Measurements from ENCODE around the gene FIGNL2.

Gene FIGNL2

DNA sequence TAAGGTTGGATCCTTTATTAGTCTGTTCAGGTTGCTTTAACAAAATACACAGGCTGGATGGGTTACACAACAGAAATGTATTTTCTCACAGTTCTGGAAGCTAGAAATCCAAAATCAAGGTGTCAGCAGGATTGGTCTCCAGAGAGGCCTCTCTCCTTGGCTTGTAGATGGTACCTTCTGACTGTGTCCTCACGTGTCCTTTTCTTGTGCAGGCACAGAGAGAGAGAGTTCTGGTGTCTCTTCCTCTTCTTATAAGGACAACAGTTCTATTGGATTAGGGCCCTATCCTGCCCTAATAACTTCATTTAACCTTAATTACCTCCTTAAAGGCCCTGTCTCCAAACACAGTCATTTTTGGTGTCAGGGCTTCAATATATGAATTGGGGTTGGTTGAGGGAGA lies 34.8 kb upstream of the FIGNL2 start:
- no peak for DNase-seq (ENCODE audit: extremely low read depth, insufficient read length)
- TF ChIP-seq CTCF (IDR thresholded peaks at IDR 0.05; ENCODE audit: insufficient read depth, low read length, poor library complexity, severe bottlenecking), result no peak
- Histone ChIP-seq H3K36me3 (ENCODE audit: control insufficient read depth, insufficient read depth, low read length) (no peaks in the 10 kb centered on the region), H3K27me3 (replicated peaks; ENCODE audit: control insufficient read depth, insufficient read depth, low read length) (no peaks in the 10 kb centered on the region), H3K4me3 (replicated peaks; ENCODE audit: low read depth, low read length) (no peak overlapping the region)

- H3K27me3 ChIP-seq (replicated peaks; ENCODE audit: control insufficient read depth, insufficient read depth, low read length), result no peaks in the 10 kb centered on the region
- no peak for DNase-seq (ENCODE audit: extremely low read depth, insufficient read length)
- H3K36me3 ChIP-seq (ENCODE audit: control insufficient read depth, insufficient read depth, low read length), result no peaks in the 10 kb centered on the region
- H3K4me3 ChIP-seq (replicated peaks; ENCODE audit: low read depth, low read length), result no peak overlapping the region
- TF ChIP-seq CTCF (IDR thresholded peaks at IDR 0.05; ENCODE audit: insufficient read depth, low read length, poor library complexity, severe bottlenecking), result no peak
Measured at GRCh38 chr12:51879102-51879501, 30.6 kb upstream of the FIGNL2 start.

GRCh38 chr12:51874486-51874885 lies 26.0 kb upstream of the FIGNL2 start:
- H3K36me3 ChIP-seq (ENCODE audit: control insufficient read depth, insufficient read depth, low read length), result no peaks in the 10 kb centered on the region
- no peak overlapping the region for H3K4me3 ChIP-seq (replicated peaks; ENCODE audit: low read depth, low read length)
- no peak for TF ChIP-seq CTCF (IDR thresholded peaks at IDR 0.05; ENCODE audit: insufficient read depth, low read length, poor library complexity, severe bottlenecking)
- H3K27me3 ChIP-seq (replicated peaks; ENCODE audit: control insufficient read depth, insufficient read depth, low read length), result peaks cover 2% of the 10 kb centered on the region
- no peak for DNase-seq (ENCODE audit: extremely low read depth, insufficient read length)

GRCh38 chr12:51874000-51874399 lies 25.5 kb upstream of the FIGNL2 start:
- Histone ChIP-seq H3K4me3 (replicated peaks; ENCODE audit: low read depth, low read length) (no peak overlapping the region), H3K36me3 (ENCODE audit: control insufficient read depth, insufficient read depth, low read length) (no peaks in the 10 kb centered on the region), H3K27me3 (replicated peaks; ENCODE audit: control insufficient read depth, insufficient read depth, low read length) (peaks cover 2% of the 10 kb centered on the region)
- TF ChIP-seq CTCF (IDR thresholded peaks at IDR 0.05; ENCODE audit: insufficient read depth, low read length, poor library complexity, severe bottlenecking), result no peak
- no peak for DNase-seq (ENCODE audit: extremely low read depth, insufficient read length)

DNA sequence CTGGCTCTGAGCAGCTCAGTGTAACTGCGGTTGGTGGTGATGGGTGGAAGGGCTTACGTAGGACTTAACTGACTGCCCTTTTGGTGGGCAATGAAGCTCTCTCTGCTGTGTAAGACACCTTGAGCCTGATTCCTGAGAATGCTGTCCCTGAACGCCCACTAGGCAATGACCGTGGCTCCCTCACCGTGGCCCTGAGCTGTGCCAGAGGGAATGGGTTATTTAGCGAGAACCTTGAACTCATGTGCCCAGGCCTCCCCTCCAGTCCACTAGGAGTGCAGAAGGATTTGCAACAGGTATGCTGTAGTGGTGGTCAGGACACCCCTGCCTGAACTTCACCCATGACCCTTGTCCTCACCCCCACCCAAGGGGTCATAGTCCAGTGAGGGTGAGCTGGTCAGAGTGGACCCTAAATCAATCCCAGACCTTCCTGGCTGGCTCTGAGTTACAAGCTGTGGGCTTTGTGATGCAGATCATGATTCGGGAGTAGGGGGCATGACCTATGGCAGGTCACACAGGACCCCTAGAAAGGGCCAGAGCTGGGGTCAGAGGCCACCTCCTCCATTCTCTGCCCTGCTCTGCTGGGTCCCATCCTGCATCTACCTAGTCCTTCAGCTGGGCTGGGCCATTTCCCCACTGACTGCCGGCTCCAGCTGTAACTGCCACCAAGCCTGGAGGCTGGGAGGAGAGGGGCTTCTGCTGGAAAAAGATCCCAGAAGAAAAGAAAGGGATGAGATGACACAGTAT lies 24.9 kb upstream of the FIGNL2 start:
- Histone ChIP-seq H3K4me3 (replicated peaks; ENCODE audit: low read depth, low read length) (no peak overlapping the region), H3K36me3 (ENCODE audit: control insufficient read depth, insufficient read depth, low read length) (no peaks in the 10 kb centered on the region), H3K27me3 (replicated peaks; ENCODE audit: control insufficient read depth, insufficient read depth, low read length) (peaks cover 2% of the 10 kb centered on the region)
- DNase-seq (ENCODE audit: extremely low read depth, insufficient read length), result no peak
- no peak for TF ChIP-seq CTCF (IDR thresholded peaks at IDR 0.05; ENCODE audit: insufficient read depth, low read length, poor library complexity, severe bottlenecking)

DNA sequence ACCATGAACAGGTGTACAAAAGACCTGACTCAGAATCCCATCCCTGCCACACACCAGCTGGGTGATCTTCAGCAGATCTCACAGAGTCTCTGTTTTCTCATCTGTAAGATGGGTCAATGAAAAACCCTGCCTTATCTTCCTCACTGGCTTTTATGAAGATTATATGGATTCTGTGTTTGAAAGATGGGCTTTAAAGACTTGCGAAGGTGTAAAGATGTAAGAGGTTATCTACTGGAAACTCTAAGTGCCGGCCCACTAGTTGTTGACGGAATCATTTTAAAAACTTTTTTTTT lies 24.1 kb upstream of the FIGNL2 start:
- DNase-seq (ENCODE audit: extremely low read depth, insufficient read length), result no peak
- no peak for TF ChIP-seq CTCF (IDR thresholded peaks at IDR 0.05; ENCODE audit: insufficient read depth, low read length, poor library complexity, severe bottlenecking)
- H3K27me3 ChIP-seq (replicated peaks; ENCODE audit: control insufficient read depth, insufficient read depth, low read length), result peaks cover 2% of the 10 kb centered on the region
- H3K36me3 ChIP-seq (ENCODE audit: control insufficient read depth, insufficient read depth, low read length), result no peaks in the 10 kb centered on the region
- no peak overlapping the region for H3K4me3 ChIP-seq (replicated peaks; ENCODE audit: low read depth, low read length)

Measured in GM06990 (cell line).